T-helper 2 cell treated with Interferon-gamma antibody and Interleukin-4, amounts not matched to agents 100 ng/mL and 5 ng/mL, for 36 hours (primary cell): Measurements from ENCODE around the gene ITPR2. TPM values are rescaled to one million over a fixed set of nuclear protein-coding genes. Genes with fewer than 3 reads are reported as not detected.
"Not testable (repeated sequence)": the region's sequence is repeated elsewhere in the genome, so short reads cannot be mapped to it uniquely, and the experiment has no call there.

Experiments used
- intact Hi-C: fragments of 100-400 bp; cut with micrococcal nuclease; formaldehyde crosslinking; loops from one replicate; pipeline ENCODE4 v1.15.1; 2023
- total RNA-seq: library from RNA; stranded (reverse); gene quantifications from 2 replicates; pipeline ENCODE4 v1.2.3, GENCODE V29; 2022

Gene ITPR2
- total RNA-seq, 1 donor from 2014 or later: 40.2 TPM

- intact Hi-C loops: no loop called here
Measured at GRCh38 chr12:26736563-26737486, 96.2 kb downstream of the ITPR2 start.

GRCh38 chr12:26735249-26735639 lies 97.8 kb downstream of the ITPR2 start:
- intact Hi-C loops: no loop called here

GRCh38 chr12:26734510-26735248 lies 98.3 kb downstream of the ITPR2 start:
- intact Hi-C loops: no loop called here

DNA sequence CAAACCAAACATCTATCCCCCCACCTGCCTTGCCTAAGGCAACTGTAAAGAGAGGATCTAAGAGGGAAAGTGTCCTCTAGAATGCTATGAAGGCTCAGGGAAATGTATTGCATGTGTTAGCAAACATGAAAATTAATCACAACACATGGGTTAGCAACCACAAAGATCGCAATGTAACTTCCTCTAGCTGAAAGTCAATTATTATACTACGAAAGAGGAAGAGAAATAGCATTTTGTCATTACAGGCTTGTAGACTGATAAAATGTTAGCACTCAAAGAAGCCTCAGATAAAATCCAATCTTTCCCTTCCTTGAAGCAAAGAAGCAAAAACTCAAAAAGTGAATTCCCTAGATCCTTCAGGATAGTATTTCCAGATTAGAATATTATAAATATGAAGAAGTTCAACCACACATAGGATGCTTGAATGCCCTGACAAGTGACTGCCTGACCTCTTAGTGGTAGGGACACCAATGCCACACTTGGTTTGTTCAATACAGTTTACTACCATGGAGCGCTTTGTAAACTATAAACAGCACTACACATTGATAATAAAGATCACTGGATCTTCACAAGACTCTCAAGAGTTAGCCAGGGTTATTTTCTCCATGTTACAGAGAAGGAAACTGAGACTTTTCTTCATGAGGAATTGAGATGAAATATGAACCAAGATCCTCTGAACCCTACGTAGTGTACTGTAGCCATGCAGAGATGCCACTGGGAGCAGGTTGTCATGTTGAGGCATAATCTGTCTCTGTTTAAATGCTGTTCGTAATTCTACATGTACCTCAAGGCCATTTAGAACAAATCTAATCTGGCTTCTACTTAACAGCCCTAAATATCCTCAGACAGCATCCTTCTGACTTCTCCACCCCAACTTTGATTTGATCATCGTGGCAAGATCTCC lies 100.7 kb downstream of the ITPR2 start:
- intact Hi-C loops: no loop called here

GRCh38 chr12:26730481-26731350 lies 102.3 kb downstream of the ITPR2 start:
- intact Hi-C loops: no loop called here

- intact Hi-C loops: not testable (repeated sequence)
Measured at GRCh38 chr12:26729137-26729671, 103.8 kb downstream of the ITPR2 start.

DNA sequence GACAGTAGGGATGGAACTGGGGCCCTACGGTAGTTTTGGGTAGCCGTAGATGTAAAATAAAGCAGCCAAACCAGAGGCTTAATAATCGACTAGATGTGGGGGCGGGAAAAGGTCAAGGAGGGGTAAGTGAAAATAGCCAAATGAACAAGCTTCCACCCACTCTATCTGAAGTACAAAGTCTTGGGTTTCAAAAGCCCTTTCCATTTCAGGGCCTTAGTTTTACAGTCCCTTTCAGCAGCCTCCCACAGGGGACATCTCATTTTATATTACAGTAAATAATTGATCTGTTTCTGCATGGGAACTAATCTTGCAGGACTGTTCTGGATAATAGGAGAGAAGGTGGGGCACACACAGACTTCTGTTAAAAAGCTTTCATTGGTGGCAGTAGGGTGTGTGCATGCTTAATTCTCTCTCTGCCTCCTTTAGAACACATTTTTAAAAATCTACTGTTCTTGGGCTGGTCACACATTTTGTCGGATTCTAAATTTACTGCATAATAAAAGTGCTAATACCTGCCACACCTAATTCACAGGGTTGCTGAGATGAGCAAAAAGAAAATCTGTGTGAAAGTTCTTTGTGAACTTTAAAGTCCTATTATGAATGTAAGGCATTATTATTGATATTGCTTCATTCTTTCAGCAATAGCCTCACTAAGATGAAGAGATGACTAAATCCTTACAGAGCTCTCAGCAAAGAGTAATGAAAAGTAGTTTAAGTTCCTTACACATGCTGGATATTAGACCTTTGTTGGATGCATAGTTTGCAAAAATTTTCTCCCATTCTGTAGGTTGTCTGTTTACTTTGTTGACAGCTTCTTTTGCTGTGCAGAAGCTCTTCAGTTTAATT lies 104.6 kb downstream of the ITPR2 start:
- intact Hi-C loops: no loop called here

DNA sequence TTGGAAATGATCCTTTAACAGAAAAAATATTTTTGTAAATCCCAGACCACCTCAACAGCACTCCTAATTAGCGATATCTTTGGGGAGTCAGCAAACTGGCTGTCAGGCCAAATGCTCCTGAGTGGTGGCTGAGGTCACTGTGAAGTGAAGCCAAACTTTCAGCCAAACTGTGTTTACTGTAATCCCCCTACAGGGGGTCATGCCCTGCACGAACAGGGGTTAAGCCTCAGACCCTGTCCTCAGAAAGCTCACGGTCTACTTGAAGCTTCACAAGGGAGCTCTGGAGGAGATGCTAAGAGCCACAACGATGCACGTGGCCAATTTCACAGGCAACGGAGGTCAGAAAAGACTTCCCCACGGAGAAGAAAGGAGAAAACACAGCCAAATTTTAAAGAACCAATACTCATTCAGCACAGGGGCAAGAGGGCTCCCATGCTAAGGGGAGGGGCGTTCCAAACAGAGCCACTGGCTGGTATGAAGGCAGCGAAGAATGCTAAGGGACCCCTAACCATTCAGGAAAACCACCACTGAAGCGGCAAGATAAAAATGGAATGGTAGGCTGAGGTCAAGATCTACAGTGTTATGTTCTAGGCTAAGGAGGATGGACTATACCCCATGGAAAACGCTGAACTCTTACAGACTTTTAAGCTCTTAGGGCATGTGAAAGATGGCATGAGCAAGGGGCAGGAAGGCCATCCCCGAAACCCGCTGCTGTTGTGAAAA lies 105.4 kb downstream of the ITPR2 start:
- intact Hi-C loops: no loop called here

DNA sequence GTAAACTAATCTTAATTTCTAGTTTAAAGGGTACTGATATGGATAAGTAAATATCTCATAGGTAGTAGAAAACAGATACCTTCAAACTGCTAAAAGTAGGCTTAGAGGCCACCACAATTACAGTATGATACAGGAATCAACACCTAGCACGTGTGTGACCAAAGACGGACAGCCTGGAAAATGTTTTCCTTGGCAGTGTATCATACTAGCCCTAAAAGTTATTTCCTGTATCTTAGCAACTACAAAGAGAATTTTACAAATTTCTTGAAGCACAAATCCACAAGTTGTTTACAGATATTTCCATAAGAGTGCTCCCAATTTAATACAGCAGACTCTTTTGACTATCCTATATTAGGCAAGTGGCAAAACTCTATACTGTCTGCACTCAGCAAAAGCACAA lies 106.0 kb downstream of the ITPR2 start:
- intact Hi-C loops: no loop called here

DNA sequence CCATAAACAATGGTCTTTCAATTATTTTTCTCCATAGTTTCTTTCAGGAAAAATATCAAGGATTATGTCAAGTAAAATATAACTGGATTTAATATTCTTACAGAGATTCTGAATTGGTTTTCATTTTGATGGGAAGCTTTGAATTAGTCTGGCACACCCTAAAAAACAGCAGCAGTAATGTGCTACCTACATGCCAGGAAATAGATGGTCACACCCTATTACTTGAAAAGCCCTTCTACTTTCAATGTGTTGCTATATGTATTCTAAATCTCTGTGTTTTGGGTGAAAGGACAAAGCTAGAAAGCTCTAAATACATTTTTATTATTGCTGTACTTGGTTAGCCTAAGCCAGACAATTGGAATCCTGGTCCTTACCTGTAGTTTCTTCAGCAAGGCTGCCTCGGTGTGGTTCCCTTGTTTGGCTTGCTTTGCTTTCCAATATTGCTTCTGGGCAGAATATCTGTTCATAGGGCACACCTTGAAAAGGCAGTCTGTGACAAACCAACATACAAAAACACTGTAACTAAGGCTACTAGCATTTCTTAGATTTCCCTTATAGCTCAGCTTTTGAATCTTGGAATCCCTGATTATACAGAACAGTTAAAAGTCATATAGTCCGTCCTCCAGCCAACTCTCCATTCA lies 107.6 kb downstream of the ITPR2 start:
- intact Hi-C loops: no loop called here

DNA sequence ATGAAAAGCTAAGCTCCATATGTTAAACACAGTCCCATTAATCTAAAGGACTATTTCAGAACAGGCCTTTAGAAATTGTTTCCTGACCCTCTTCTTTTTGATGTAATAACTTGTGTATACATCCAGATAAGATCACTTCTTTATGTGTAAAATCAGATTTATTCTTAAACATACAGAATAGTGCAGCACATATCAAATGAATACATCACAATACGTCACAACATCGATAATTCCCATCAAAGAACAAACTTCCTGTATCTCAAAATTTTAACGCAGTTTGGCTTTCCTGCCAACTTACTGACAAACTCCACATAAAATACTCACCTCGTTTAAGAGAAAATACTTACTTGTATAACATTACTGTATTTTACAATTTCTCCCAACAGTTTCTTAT lies 108.7 kb downstream of the ITPR2 start:
- intact Hi-C loops: no loop called here

GRCh38 chr12:26723379-26724308 lies 109.3 kb downstream of the ITPR2 start:
- intact Hi-C loops: no loop called here

DNA sequence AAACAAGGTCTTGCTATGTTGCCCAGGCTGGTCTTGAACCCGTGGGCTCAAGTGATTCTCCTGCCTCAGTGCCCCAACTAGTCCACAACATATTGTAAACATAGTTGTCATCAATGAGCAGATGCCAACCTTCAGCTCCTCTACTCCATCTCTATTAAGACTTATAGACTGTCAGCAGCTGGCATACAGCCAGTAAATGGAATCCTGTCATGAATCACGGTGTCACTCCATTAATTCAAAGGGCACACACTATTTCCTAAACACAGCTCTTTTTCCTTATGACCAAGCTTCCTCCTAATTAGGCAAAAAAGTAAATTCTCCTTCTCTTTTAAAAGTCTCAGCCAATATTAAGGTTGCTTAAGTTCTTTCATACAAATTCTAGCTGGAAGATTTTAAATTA lies 111.2 kb downstream of the ITPR2 start:
- intact Hi-C loops: no loop called here

DNA sequence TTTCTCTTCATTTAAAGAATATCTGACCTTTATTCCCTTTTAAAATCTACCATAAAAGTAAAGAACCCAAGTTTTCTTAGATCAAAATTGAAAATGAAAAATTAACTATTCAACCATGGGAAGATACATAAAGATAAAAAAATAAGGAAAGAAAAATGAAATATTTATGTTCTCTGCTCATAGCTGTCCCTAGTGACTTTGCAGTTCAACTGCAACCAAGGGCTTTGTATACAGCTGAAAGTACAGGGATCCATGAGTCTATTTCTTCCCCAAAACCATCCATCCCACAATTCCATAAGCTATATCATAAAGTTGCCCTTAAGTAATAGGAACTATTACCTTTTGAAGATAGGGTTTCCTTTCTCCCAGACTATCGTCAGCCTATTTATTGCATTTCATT lies 113.1 kb downstream of the ITPR2 start:
- intact Hi-C loops: no loop called here

GRCh38 chr12:26717757-26718156 lies 115.2 kb downstream of the ITPR2 start:
- intact Hi-C loops: no loop called here

DNA sequence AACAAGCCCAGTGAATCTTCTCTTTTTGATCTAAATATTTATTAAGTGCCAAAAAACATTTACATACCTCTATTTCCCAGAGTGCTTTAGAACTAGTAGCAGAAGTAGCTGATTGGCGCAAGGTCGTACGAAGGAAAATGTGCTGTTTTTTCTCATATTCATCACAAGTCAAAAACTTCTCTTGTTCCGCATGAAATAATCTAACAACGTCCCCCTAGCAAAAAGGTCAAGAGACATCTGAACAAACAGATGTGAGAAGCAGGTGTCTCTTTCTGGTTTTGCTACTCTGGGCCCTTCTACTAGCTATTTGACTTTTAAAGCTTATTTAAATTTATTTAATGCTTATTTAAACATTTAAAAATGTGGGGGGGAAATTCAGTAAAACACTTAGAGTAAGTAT lies 117.8 kb downstream of the ITPR2 start:
- intact Hi-C loops: no loop called here

DNA sequence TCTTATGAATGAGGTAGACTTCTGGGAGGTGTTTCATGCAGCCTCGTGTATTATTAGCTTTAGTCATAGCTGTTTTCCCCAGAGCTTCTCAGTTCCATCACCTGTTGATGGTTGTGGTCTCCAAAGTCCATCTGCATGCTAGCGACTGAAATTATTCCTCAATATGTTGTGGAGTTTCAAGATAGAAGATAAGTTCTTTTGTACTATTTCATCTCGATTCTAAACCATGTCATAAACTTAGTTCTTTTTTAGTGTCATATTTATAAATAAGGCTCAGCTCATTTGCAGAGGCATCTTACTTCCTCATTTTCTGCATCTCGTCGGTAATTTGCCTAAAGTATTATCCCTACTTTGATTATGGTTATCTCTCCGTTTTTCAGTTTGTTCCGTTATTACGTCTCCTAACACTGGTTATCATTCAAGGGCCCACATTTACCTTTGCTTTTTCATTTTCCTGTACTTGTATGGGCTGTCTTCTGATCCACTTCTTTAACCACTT lies 119.1 kb downstream of the ITPR2 start:
- intact Hi-C loops: no loop called here
